GM12878 (cell line): Measurements from ENCODE around the gene KLHDC9. TPM values are rescaled to one million over a fixed set of nuclear protein-coding genes. Genes with fewer than 3 reads are reported as not detected.

Experiments
- ATAC-seq: fragments of 200-7000 bp; cut with Tn5 transposase; 3 replicates; pipeline ENCODE4 v1.9.1; 2020; ENCODE audit warnings: mild to moderate bottlenecking, moderate library complexity
- BruUV-seq: library from RNA; stranded (reverse); fragments of 400-500 nt; replicated peaks from 2 replicates; lab custom pipeline; 2021; lab: Mats Ljungman, UMichigan
- CTCF ChIA-PET: fragments of 300-600 bp; sonication (Branson Sonifier 250); formaldehyde crosslinking; extraction: SDS; loops from one replicate; lab custom pipeline; 2021; ENCODE audit warnings: inconsistent platforms; lab: Yijun Ruan, JAX
- POLR2A ChIA-PET: fragments of 350-600 bp; formaldehyde crosslinking; extraction: SDS; loops from one replicate; lab custom pipeline; 2021; ENCODE audit warnings: inconsistent platforms; lab: Charles Lee
- RAD21 ChIA-PET: fragments of 300-600 bp; sonication (Branson Sonifier 250); formaldehyde crosslinking; loops from one replicate; lab custom pipeline; 2023; ENCODE audit warnings: antibody characterized with exemption; ENCODE audit not compliant: unreplicated experiment; lab: Charles Lee
- SMC1A ChIA-PET: fragments of 300-600 bp; sonication (Branson Sonifier 250); formaldehyde crosslinking; loops from one replicate; lab custom pipeline; 2023; ENCODE audit not compliant: unreplicated experiment, uncharacterized antibody; lab: Charles Lee
- DNase-seq: peaks from one replicate; pipeline ENCODE4 v3.0.0-alpha.2; 2011; ENCODE audit warnings: low read depth, low spot score
- FAIRE-seq: peaks from 3 replicates; lab custom pipeline; 2011; peaks lifted over from hg19 to GRCh38; lab: Jason Lieb, UNC
- H2AFZ ChIP-seq: 2 replicates; pipeline ENCODE4 v1.6.0; 2011; ENCODE audit warnings: low read depth, low read length, control low read depth; ENCODE audit not compliant: control insufficient read depth
- H3K27ac ChIP-seq: 2 replicates; pipeline ENCODE4 v1.5.1; 2011; ENCODE audit warnings: control low read depth; ENCODE audit not compliant: control insufficient read depth, insufficient read depth
- H3K27me3 ChIP-seq, 2 experiments: replicated peaks in 1 of 2; 2 replicates each; pipeline versions ENCODE4 v1.6.0 to v1.6.1; 2011; ENCODE audit warnings: low read length in 1 of 2; ENCODE audit not compliant: control insufficient read depth in 2 of 2, insufficient read depth in 2 of 2
- H3K36me3 ChIP-seq, 2 experiments: 2 replicates each; pipeline ENCODE4 v1.5.1; 2011; ENCODE audit warnings: low read length in 1 of 2; ENCODE audit not compliant: control insufficient read depth in 2 of 2, insufficient read depth in 2 of 2
- H3K4me1 ChIP-seq: 2 replicates; pipeline ENCODE4 v1.6.1; 2011; ENCODE audit warnings: mild to moderate bottlenecking, low read length, moderate library complexity, mixed read lengths; ENCODE audit not compliant: control insufficient read depth, insufficient read depth
- H3K4me2 ChIP-seq: 2 replicates; pipeline ENCODE4 v1.6.0; 2011; ENCODE audit warnings: control low read depth; ENCODE audit not compliant: control insufficient read depth, insufficient read depth
- H3K4me3 ChIP-seq: fragments of 200-600 bp; sonication (generic); 2 replicates; pipeline ENCODE4 v1.5.1; 2016
- H3K79me2 ChIP-seq: 2 replicates; pipeline ENCODE4 v1.6.0; 2011; ENCODE audit warnings: low read length; ENCODE audit not compliant: control insufficient read depth, insufficient read depth
- H3K9ac ChIP-seq: 2 replicates; pipeline ENCODE4 v1.8.0; 2011; ENCODE audit warnings: low read length, control low read depth, mixed read lengths; ENCODE audit not compliant: control insufficient read depth, insufficient read depth
- H3K9me3 ChIP-seq: replicated peaks from 3 replicates; pipeline ENCODE4 v1.5.1; 2011; ENCODE audit warnings: mild to moderate bottlenecking, low read length; ENCODE audit not compliant: control insufficient read depth, insufficient read depth
- H4K20me1 ChIP-seq: 2 replicates; pipeline ENCODE4 v1.6.0; 2011; ENCODE audit not compliant: control insufficient read depth, insufficient read depth
- BACH1 ChIP-seq: fragments of 450-650 bp; IDR thresholded peaks from 2 replicates; pipeline ENCODE4 v1.6.1; 2017; ENCODE audit warnings: mild to moderate bottlenecking, borderline replicate concordance
- CEBPB ChIP-seq, 2 experiments: fragments of 150-350 bp in 1 of 2; IDR thresholded peaks; 2 replicates each; pipeline ENCODE4 v1.6.1; 2012 to 2014; ENCODE audit warnings: low read depth in 2 of 2, low read length in 2 of 2, borderline replicate concordance in 1 of 2, inconsistent platforms in 1 of 2
- CHD4 ChIP-seq: fragments of 200-600 bp; sonication (generic); IDR thresholded peaks from 2 replicates; pipeline ENCODE4 v1.6.1; 2016; ENCODE audit warnings: mild to moderate bottlenecking
- EZH2 ChIP-seq: IDR thresholded peaks from 2 replicates; pipeline ENCODE4 v1.6.1; 2012; ENCODE audit warnings: low read depth, mild to moderate bottlenecking, control low read depth, inconsistent platforms, low read length, borderline replicate concordance; ENCODE audit not compliant: control insufficient read depth
- GABPA ChIP-seq: IDR thresholded peaks from 2 replicates; pipeline ENCODE4 v1.6.1; 2014; ENCODE audit warnings: antibody characterized with exemption, low read depth, mild to moderate bottlenecking, inconsistent platforms
- MYB ChIP-seq: fragments of 150-350 bp; IDR thresholded peaks from 2 replicates; pipeline ENCODE4 v1.6.1; 2014; ENCODE audit warnings: mild to moderate bottlenecking, low read depth, low read length, borderline replicate concordance
- NRF1 ChIP-seq: conservative IDR thresholded peaks from 2 replicates; pipeline ENCODE4 v1.6.1; 2011; ENCODE audit warnings: mild to moderate bottlenecking, low read depth, low read length, improper control_type of control experiment
- WRNIP1 ChIP-seq: IDR thresholded peaks from 2 replicates; pipeline ENCODE4 v1.6.1; 2011; ENCODE audit warnings: low read depth, low read length, improper control_type of control experiment, borderline replicate concordance
- ZNF24 ChIP-seq: fragments of 450-650 bp; IDR thresholded peaks from 2 replicates; pipeline ENCODE4 v1.6.1; 2017; ENCODE audit warnings: antibody characterized with exemption, mild to moderate bottlenecking
- WGBS: methylation state at CpG from one replicate; pipeline ENCODE4 v1.1.6; 2016; ENCODE audit warnings: low lambda C conversion rate; ENCODE audit not compliant: insufficient replicate concordance, insufficient coverage; ENCODE audit errors: missing lambda C conversion rate; 5-methylcytosine and 5-hydroxymethylcytosine counted together
- in situ Hi-C: fragments of 300-500 bp; cut with MboI; formaldehyde crosslinking; loops from 9 replicates; pipeline ENCODE4 v1.14.3; 2018; ENCODE audit warnings: mixed read lengths
- intact Hi-C: fragments of 100-400 bp; cut with micrococcal nuclease; formaldehyde crosslinking; loops from one replicate; pipeline ENCODE4 v1.14.2; 2022; ENCODE audit not compliant: unreplicated experiment
- polyA plus RNA-seq, 11 experiments: library from polyadenylated mRNA; depleted of rRNA in 4 of 11; unstranded in 6 of 11; stranded (reverse) in 5 of 11; fragments of >200 nt; fragmentation: Nextera tagmentation in 4 of 11; fragmentation: Illumina TruSeq in 1 of 11; extraction: Ambion mirVana in 4 of 11; extraction: Trizol in 1 of 11; gene quantifications; 1 replicate in 1 of 11; 2 replicates in 10 of 11; pipeline versions ENCODE4 v1.2.1 to v1.2.3, GENCODE V29; 2011 to 2016; ENCODE audit warnings: inconsistent platforms in 2 of 11, missing spikeins in 2 of 11, low read depth in 1 of 11
- total RNA-seq, 4 experiments: library from RNA; depleted of rRNA in 3 of 4; stranded (reverse); fragments of >200 nt in 3 of 4; fragmentation: Illumina TruSeq in 1 of 4; extraction: Trizol in 1 of 4; gene quantifications; 2 replicates each; pipeline versions ENCODE4 v1.2.1 to v1.2.3, GENCODE V29; 2013 to 2021
- TF ChIP-seq, protein P1 (sequence below): fragments of 450-650 bp; IDR thresholded peaks from 2 replicates; pipeline ENCODE4 v1.6.1; 2017; ENCODE audit warnings: mild to moderate bottlenecking, low read depth, inconsistent platforms; ENCODE audit not compliant: poor library complexity, severe bottlenecking
- TF ChIP-seq, protein P2 (sequence below): fragments of 450-650 bp; IDR thresholded peaks from 2 replicates; pipeline ENCODE4 v1.6.1; 2017; ENCODE audit warnings: mild to moderate bottlenecking, moderate library complexity

KLHDC9 gene
- total and polyA plus RNA-seq, 10 of the 15 experiments (the other 5 are each of a cell fraction or from before 2014, with no cell fraction given), result 0.66 to 4.9 (median 2.6) TPM

DNA sequence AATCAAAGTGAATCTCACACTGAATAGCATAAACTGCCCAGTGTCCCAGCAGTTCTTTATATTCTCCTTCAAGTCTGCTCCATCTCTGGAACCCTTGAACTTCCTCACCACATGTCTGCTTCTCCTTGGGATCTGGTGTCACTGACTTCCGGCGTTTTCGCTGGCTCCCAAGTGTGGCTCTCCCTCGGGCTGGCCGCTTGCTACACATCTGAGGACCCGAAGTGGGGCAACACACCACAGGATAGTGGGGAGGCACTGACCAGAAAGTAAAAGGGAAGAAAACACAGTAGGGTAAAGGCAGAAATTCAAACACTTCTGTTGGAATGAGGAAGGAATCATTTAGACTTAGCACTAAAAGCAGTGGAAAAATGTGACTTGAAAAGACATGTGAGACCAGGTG, 24.8 kb downstream of the KLHDC9 start:
- no peak overlapping the region for H3K4me2 ChIP-seq
- TF ChIP-seq, protein P1, sequence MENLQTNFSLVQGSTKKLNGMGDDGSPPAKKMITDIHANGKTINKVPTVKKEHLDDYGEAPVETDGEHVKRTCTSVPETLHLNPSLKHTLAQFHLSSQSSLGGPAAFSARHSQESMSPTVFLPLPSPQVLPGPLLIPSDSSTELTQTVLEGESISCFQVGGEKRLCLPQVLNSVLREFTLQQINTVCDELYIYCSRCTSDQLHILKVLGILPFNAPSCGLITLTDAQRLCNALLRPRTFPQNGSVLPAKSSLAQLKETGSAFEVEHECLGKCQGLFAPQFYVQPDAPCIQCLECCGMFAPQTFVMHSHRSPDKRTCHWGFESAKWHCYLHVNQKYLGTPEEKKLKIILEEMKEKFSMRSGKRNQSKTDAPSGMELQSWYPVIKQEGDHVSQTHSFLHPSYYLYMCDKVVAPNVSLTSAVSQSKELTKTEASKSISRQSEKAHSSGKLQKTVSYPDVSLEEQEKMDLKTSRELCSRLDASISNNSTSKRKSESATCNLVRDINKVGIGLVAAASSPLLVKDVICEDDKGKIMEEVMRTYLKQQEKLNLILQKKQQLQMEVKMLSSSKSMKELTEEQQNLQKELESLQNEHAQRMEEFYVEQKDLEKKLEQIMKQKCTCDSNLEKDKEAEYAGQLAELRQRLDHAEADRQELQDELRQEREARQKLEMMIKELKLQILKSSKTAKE, result no peak
- TF ChIP-seq, protein P2, sequence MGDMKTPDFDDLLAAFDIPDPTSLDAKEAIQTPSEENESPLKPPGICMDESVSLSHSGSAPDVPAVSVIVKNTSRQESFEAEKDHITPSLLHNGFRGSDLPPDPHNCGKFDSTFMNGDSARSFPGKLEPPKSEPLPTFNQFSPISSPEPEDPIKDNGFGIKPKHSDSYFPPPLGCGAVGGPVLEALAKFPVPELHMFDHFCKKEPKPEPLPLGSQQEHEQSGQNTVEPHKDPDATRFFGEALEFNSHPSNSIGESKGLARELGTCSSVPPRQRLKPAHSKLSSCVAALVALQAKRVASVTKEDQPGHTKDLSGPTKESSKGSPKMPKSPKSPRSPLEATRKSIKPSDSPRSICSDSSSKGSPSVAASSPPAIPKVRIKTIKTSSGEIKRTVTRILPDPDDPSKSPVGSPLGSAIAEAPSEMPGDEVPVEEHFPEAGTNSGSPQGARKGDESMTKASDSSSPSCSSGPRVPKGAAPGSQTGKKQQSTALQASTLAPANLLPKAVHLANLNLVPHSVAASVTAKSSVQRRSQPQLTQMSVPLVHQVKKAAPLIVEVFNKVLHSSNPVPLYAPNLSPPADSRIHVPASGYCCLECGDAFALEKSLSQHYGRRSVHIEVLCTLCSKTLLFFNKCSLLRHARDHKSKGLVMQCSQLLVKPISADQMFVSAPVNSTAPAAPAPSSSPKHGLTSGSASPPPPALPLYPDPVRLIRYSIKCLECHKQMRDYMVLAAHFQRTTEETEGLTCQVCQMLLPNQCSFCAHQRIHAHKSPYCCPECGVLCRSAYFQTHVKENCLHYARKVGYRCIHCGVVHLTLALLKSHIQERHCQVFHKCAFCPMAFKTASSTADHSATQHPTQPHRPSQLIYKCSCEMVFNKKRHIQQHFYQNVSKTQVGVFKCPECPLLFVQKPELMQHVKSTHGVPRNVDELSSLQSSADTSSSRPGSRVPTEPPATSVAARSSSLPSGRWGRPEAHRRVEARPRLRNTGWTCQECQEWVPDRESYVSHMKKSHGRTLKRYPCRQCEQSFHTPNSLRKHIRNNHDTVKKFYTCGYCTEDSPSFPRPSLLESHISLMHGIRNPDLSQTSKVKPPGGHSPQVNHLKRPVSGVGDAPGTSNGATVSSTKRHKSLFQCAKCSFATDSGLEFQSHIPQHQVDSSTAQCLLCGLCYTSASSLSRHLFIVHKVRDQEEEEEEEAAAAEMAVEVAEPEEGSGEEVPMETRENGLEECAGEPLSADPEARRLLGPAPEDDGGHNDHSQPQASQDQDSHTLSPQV, result no peak
- TF ChIP-seq MYB (no peak), NRF1 (no peak), EZH2 (no peak), CEBPB (IDR thresholded peaks at IDR 0.05; ENCODE audit: borderline replicate concordance in 1 of 2, low read depth in 2 of 2, low read length in 2 of 2) (no peak), CHD4 (no peak), BACH1 (no peak), ZNF24 (no peak), GABPA (no peak), WRNIP1 (no peak)
- POLR2A ChIA-PET, result interaction anchor here (0.7 kb wide), 1 partner anchor 81 kb away, joined by 3 read pairs; no protein-coding TSS in a partner anchor
- RAD21 ChIA-PET, result no interaction called here
- CTCF ChIA-PET, result no interaction called here
- H3K4me3 ChIP-seq, result no peak overlapping the region
- no peaks in the 10 kb centered on the region for H3K9me3 ChIP-seq
- DNase-seq (no peak), ATAC-seq (no peak), FAIRE-seq (no peak)
- in situ Hi-C loops, result no loop called here
- H2AFZ ChIP-seq, result no peak overlapping the region
- no peaks in the 10 kb centered on the region for H4K20me1 ChIP-seq
- peaks cover 17 to 18% of the 10 kb centered on the region in 2 experiments for H3K36me3 ChIP-seq
- no peaks in the 10 kb centered on the region for H3K27me3 ChIP-seq
- peaks cover 19% of the 10 kb centered on the region for H3K4me1 ChIP-seq
- intact Hi-C loops, result no loop called here
- H3K79me2 ChIP-seq, result peaks cover 16% of the 10 kb centered on the region
- no peak overlapping the region for H3K27ac ChIP-seq
- no peak overlapping the region for H3K9ac ChIP-seq
- BruUV-seq, result no TSS peak
- WGBS, result 93% methylated on average over 6 of the region's 6 CpGs
- SMC1A ChIA-PET, result no interaction called here
